ENCODE results near the gene GTF3C1. TPM values are rescaled to one million over a fixed set of nuclear protein-coding genes. Genes with fewer than 3 reads are reported as not detected.

Gene GTF3C1
- total RNA-seq, 3 donors from 2014 or later, result 31.2 to 44.6 (median 37.4) TPM

- H3K4me3 ChIP-seq, result no peak overlapping the region
- no peaks in the 10 kb centered on the region for H3K27me3 ChIP-seq
- no peaks in the 10 kb centered on the region for H3K36me3 ChIP-seq
- DNase-seq (ENCODE audit: low spot score in 2 of 2), result no peak
- H3K4me1 ChIP-seq, result no peaks in the 10 kb centered on the region
- intact Hi-C loops (cut with DNase I; ENCODE audit: low total_unique reads), result loop anchor here (2.0 kb wide), 1 partner anchor 79 kb away; no protein-coding TSS in a partner anchor
- TF ChIP-seq CTCF (IDR thresholded peaks at IDR 0.05) (no peak), POLR2AphosphoS5 (IDR thresholded peaks at IDR 0.05) (no peak)
- H3K27ac ChIP-seq, result no peak overlapping the region
- H3K9me3 ChIP-seq, result no peaks in the 10 kb centered on the region
Measured at GRCh38 chr16:27517664-27518063, 32.0 kb downstream of the GTF3C1 start.

GRCh38 chr16:27516365-27516764, 33.3 kb downstream of the GTF3C1 start:
- TF ChIP-seq CTCF (IDR thresholded peaks at IDR 0.05) (no peak), POLR2AphosphoS5 (IDR thresholded peaks at IDR 0.05) (no peak), POLR2A (IDR thresholded peaks at IDR 0.05) (no peak)
- intact Hi-C loops (cut with DNase I; ENCODE audit: low total_unique reads), result no loop called here
- no peak for DNase-seq (ENCODE audit: low spot score in 2 of 2)
- Histone ChIP-seq H3K9me3 (no peaks in the 10 kb centered on the region), H3K4me1 (no peaks in the 10 kb centered on the region), H3K27me3 (no peaks in the 10 kb centered on the region), H3K36me3 (no peaks in the 10 kb centered on the region), H3K27ac (no peak overlapping the region), H3K4me3 (no peak overlapping the region)

- no peak overlapping the region for H3K27ac ChIP-seq
- no peaks in the 10 kb centered on the region for H3K36me3 ChIP-seq
- H3K4me3 ChIP-seq, result no peak overlapping the region
- no peaks in the 10 kb centered on the region for H3K27me3 ChIP-seq
- no peak for DNase-seq (ENCODE audit: low spot score in 2 of 2)
- H3K9me3 ChIP-seq, result no peaks in the 10 kb centered on the region
- H3K4me1 ChIP-seq, result no peaks in the 10 kb centered on the region
- intact Hi-C loops (cut with DNase I; ENCODE audit: low total_unique reads), result no loop called here
- TF ChIP-seq POLR2A (IDR thresholded peaks at IDR 0.05) (no peak), CTCF (IDR thresholded peaks at IDR 0.05) (peak in 1 of 3 donors; percentile 28)
Measured at GRCh38 chr16:27515874-27516353, 33.8 kb downstream of the GTF3C1 start.

- H3K36me3 ChIP-seq, result no peaks in the 10 kb centered on the region
- no peaks in the 10 kb centered on the region for H3K4me1 ChIP-seq
- H3K27ac ChIP-seq, result no peak overlapping the region
- TF ChIP-seq POLR2A (IDR thresholded peaks at IDR 0.05) (no peak), CTCF (IDR thresholded peaks at IDR 0.05) (no peak), POLR2AphosphoS5 (IDR thresholded peaks at IDR 0.05) (no peak)
- DNase-seq (ENCODE audit: low spot score in 2 of 2), result no peak
- no peak overlapping the region for H3K4me3 ChIP-seq
- H3K27me3 ChIP-seq, result no peaks in the 10 kb centered on the region
- no peaks in the 10 kb centered on the region for H3K9me3 ChIP-seq
- intact Hi-C loops (cut with DNase I; ENCODE audit: low total_unique reads), result no loop called here
Measured at GRCh38 chr16:27514806-27515205, 34.9 kb downstream of the GTF3C1 start.

- Histone ChIP-seq H3K4me1 (no peaks in the 10 kb centered on the region), H3K36me3 (peaks cover 17% of the 10 kb centered on the region), H3K9me3 (no peaks in the 10 kb centered on the region), H3K4me3 (no peak overlapping the region), H3K27me3 (no peaks in the 10 kb centered on the region), H3K27ac (no peak overlapping the region)
- TF ChIP-seq CTCF (IDR thresholded peaks at IDR 0.05) (no peak), POLR2AphosphoS5 (IDR thresholded peaks at IDR 0.05) (no peak), POLR2A (IDR thresholded peaks at IDR 0.05) (no peak)
- no peak for DNase-seq (ENCODE audit: low spot score in 2 of 2)
- intact Hi-C loops (cut with DNase I; ENCODE audit: low total_unique reads), result no loop called here
Measured at GRCh38 chr16:27511657-27512448, 37.9 kb downstream of the GTF3C1 start.

Data from breast epithelium (tissue), 4 donors.